ENCODE data around the gene CDK11B.

GRCh38 chr1:1687846-1688245 is 29.0 kb upstream of the CDK11B start:
- no peak for TF ChIP-seq CTCF (IDR thresholded peaks at IDR 0.05)
- TF ChIP-seq POLR2A (IDR thresholded peaks at IDR 0.05), result no peak
